Gastrocnemius medialis (tissue), 4 donors: ENCODE measurements around the gene CACNA1A. TPM values are rescaled to one million over a fixed set of nuclear protein-coding genes. Genes with fewer than 3 reads are reported as not detected.

Source experiments
- ATAC-seq, 2 donors: fragments of 150-250 bp; one replicate each; pipeline ENCODE4 v1.9.1; 2016
- DNase-seq, 2 donors: peaks; one replicate each; pipeline ENCODE4 v3.0.0-alpha.2; 2019
- H3K27ac ChIP-seq, 4 donors: fragments of 200-600 bp; sonication (generic); 1 replicate in 1 of 4; 2 replicates in 3 of 4; pipeline ENCODE4 v1.5.1; 2016 to 2018; ENCODE audit warnings: mild to moderate bottlenecking in 2 of 4, moderate library complexity in 1 of 4
- H3K27me3 ChIP-seq, 3 donors: fragments of 200-600 bp; sonication (generic) in 2 of 3; 1 replicate in 1 of 3; 2 replicates in 2 of 3; pipeline versions ENCODE4 v1.5.1 to v1.6.0; 2016 to 2019; ENCODE audit warnings: mild to moderate bottlenecking in 1 of 3, moderate library complexity in 1 of 3
- H3K36me3 ChIP-seq, 2 donors: fragments of 200-600 bp; sonication (generic) in 1 of 2; one replicate each; pipeline ENCODE4 v1.5.1; 2017 to 2018
- H3K4me1 ChIP-seq, 2 donors: fragments of 200-600 bp; sonication (generic) in 1 of 2; one replicate each; pipeline ENCODE4 v1.5.1; 2016 to 2017; ENCODE audit warnings: mild to moderate bottlenecking in 2 of 2
- H3K4me3 ChIP-seq, 4 donors: fragments of 200-600 bp; sonication (generic) in 3 of 4; 1 replicate in 1 of 4; 2 replicates in 3 of 4; pipeline ENCODE4 v1.5.1; 2016 to 2019; ENCODE audit warnings: mild to moderate bottlenecking in 2 of 4
- H3K9me3 ChIP-seq, 3 donors: fragments of 200-600 bp; sonication (generic) in 2 of 3; 1 replicate in 1 of 3; 2 replicates in 2 of 3; pipeline ENCODE4 v1.5.1; 2016 to 2019
- CTCF ChIP-seq, 5 experiments: fragments of 450-650 bp in 3 of 5; fragments of 200-600 bp in 2 of 5; sonication (generic) in 2 of 5; IDR thresholded peaks in 4 of 5; conservative IDR thresholded peaks in 1 of 5; 1 replicate in 4 of 5; 2 replicates in 1 of 5; pipeline ENCODE4 v1.5.1; 2016 to 2019; ENCODE audit warnings: antibody characterized with exemption in 5 of 5, mild to moderate bottlenecking in 3 of 5, moderate library complexity in 3 of 5
- POLR2A ChIP-seq, 2 donors: fragments of 450-650 bp; IDR thresholded peaks; one replicate each; pipeline ENCODE4 v1.6.1; 2017; ENCODE audit warnings: antibody characterized with exemption in 2 of 2, mild to moderate bottlenecking in 2 of 2, moderate library complexity in 2 of 2
- in situ Hi-C, 4 donors: fragments of 200-750 bp; cut with MboI; loops; one replicate each; pipeline versions ENCODE4 v1.15.0 to v1.8.0; 2017; ENCODE audit warnings: low sequenced_read_pairs in 4 of 4
- intact Hi-C: fragments of 100-400 bp; cut with DNase I; formaldehyde crosslinking; loops from one replicate; pipeline ENCODE4 v1.15.1; 2023; ENCODE audit warnings: low total_unique reads
- total RNA-seq, 4 donors: library from RNA; depleted of rRNA; stranded (reverse); fragments of >200 nt; gene quantifications; one replicate each; pipeline versions ENCODE4 v1.1.0 to v1.2.3, GENCODE V29; 2016

Gene CACNA1A
- total RNA-seq, 4 donors from 2014 or later = 0.15 to 0.51 (median 0.33) TPM; not detected in 1

- DNase-seq (no peak), ATAC-seq (no peak)
- Histone ChIP-seq H3K9me3 (no peaks in the 10 kb centered on the region), H3K36me3 (no peaks in the 10 kb centered on the region), H3K4me1 (no peaks in the 10 kb centered on the region), H3K27ac (no peak overlapping the region), H3K4me3 (no peak overlapping the region), H3K27me3 (peaks cover 0 to 2% (median 0%) of the 10 kb centered on the region in 3 donors)
- intact Hi-C loops (no loop called here), in situ Hi-C loops (no loop called here)
- TF ChIP-seq CTCF (IDR thresholded peaks at IDR 0.05 in 4 of 5, conservative IDR thresholded peaks at IDR 0.05 in 1 of 5) = no peak
- TF ChIP-seq POLR2A (IDR thresholded peaks at IDR 0.05) = no peak
Observed at GRCh38 chr19:13547102-13547501, 40.8 kb upstream of the CACNA1A start.

- Histone ChIP-seq H3K4me3 (no peak overlapping the region), H3K4me1 (no peaks in the 10 kb centered on the region), H3K27ac (no peak overlapping the region), H3K36me3 (no peaks in the 10 kb centered on the region), H3K9me3 (no peaks in the 10 kb centered on the region), H3K27me3 (peaks cover 0 to under 1% (median 0%) of the 10 kb centered on the region in 3 donors)
- ATAC-seq (no peak), DNase-seq (no peak)
- TF ChIP-seq POLR2A (IDR thresholded peaks at IDR 0.05) (no peak), CTCF (IDR thresholded peaks at IDR 0.05 in 4 of 5, conservative IDR thresholded peaks at IDR 0.05 in 1 of 5) (no peak)
- in situ Hi-C loops (no loop called here), intact Hi-C loops (no loop called here)
Observed at GRCh38 chr19:13544423-13544822, 38.1 kb upstream of the CACNA1A start.

- in situ Hi-C loops = no loop called here
Observed at GRCh38 chr19:13541554-13541953, 35.3 kb upstream of the CACNA1A start.

GRCh38 chr19:13539332-13539731 is 33.1 kb upstream of the CACNA1A start:
- H3K4me3 ChIP-seq = no peak overlapping the region
- ATAC-seq = no peak
- in situ Hi-C loops = no loop called here
- H3K9me3 ChIP-seq = no peaks in the 10 kb centered on the region
- H3K27ac ChIP-seq = no peak overlapping the region
- intact Hi-C loops = no loop called here
- H3K27me3 ChIP-seq = no peaks in the 10 kb centered on the region
- no peaks in the 10 kb centered on the region for H3K36me3 ChIP-seq
- H3K4me1 ChIP-seq = no peaks in the 10 kb centered on the region
- DNase-seq = no peak
- TF ChIP-seq CTCF (IDR thresholded peaks at IDR 0.05 in 4 of 5, conservative IDR thresholded peaks at IDR 0.05 in 1 of 5) (no peak), POLR2A (IDR thresholded peaks at IDR 0.05) (no peak)

More at GRCh38 chr19:13541554-13541953, 35.3 kb upstream of the CACNA1A start:
- H3K4me1 ChIP-seq = no peaks in the 10 kb centered on the region
- H3K9me3 ChIP-seq = no peaks in the 10 kb centered on the region
- TF ChIP-seq CTCF (IDR thresholded peaks at IDR 0.05 in 4 of 5, conservative IDR thresholded peaks at IDR 0.05 in 1 of 5) = no peak
- no peak for TF ChIP-seq POLR2A (IDR thresholded peaks at IDR 0.05)
- DNase-seq (no peak), ATAC-seq (no peak)
- no peaks in the 10 kb centered on the region for H3K27me3 ChIP-seq
- H3K27ac ChIP-seq = no peak overlapping the region
- intact Hi-C loops = no loop called here
- no peaks in the 10 kb centered on the region for H3K36me3 ChIP-seq
- no peak overlapping the region for H3K4me3 ChIP-seq

GRCh38 chr19:13538601-13539253 is 32.4 kb upstream of the CACNA1A start:
- Histone ChIP-seq H3K27me3 (no peaks in the 10 kb centered on the region), H3K27ac (no peak overlapping the region), H3K4me3 (no peak overlapping the region), H3K9me3 (no peaks in the 10 kb centered on the region), H3K36me3 (no peaks in the 10 kb centered on the region), H3K4me1 (no peaks in the 10 kb centered on the region)
- TF ChIP-seq CTCF (IDR thresholded peaks at IDR 0.05 in 4 of 5, conservative IDR thresholded peaks at IDR 0.05 in 1 of 5) (no peak), POLR2A (IDR thresholded peaks at IDR 0.05) (no peak)
- intact Hi-C loops = no loop called here
- DNase-seq (no peak), ATAC-seq (no peak)
- in situ Hi-C loops = no loop called here
